ENCODE results near the gene ACE. TPM values are rescaled to one million over a fixed set of nuclear protein-coding genes. Genes with fewer than 3 reads are reported as not detected.

ACE gene
- polyA plus RNA-seq, 3 donors: 12.7 to 15.1 (median 12.7) TPM

DNA sequence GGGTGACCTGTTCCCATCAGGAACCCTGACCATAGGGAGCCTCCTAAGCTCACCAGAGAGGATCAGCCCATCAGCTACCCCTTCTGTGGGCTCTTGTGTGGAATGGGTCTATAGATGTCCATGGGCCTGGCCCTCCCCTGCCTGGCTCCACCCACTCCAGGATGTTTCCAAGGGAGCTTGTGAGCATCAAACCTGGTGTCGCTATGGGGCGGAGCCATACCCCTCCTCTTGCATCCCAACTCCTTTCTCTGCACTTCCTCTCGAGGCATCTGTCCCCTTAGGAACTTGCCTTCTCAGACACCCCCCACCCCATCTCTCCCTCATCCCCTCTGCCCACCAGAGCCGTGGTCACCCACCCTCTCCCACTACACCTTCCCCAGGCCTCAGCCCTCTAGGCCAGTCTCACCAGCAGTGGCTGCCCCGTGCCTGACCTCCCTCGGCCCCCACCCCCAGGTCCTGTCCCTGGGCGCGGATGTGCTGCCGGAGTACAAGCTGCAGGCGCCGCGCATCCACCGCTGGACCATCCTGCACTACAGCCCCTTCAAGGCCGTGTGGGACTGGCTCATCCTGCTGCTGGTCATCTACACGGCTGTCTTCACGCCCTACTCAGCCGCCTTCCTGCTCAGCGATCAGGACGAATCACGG is 56.7 kb downstream of the ACE start:
- DNase-seq (ENCODE audit: low read depth in 3 of 3, low spot score in 2 of 3): no peak

GRCh38 chr17:63534078-63534570 is 57.3 kb downstream of the ACE start:
- DNase-seq (ENCODE audit: low read depth in 3 of 3, low spot score in 2 of 3): no peak

DNA sequence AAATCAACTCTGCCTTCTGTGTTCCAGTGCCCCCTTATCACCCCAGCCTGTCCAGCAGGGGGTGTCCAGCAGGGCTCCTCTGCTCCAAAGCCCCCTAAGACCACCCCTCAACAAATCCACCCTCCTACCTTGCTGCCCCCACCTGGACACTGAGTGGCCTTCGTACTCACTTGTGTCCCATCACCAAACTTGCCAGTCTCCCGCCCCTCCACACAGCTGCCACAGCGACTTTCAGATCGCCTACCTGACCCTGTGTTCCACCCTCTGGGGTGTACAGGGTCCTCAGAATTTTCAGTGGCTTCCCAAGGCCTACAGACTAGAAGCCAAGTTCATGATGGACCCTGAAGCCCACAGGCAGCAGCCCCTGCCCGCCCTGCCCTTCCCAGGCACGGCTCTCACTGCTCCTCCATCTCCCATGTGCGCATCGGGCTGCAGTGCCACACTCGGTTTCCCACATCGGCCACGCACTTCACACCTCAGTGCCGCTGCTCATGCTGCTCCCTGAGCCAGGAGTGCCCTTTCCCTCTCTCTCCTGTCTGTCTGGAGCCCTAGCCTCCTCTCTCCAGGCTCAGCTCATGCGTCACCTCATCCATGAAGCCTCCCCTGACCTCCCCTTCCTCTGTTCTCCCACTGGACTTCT is 58.1 kb downstream of the ACE start:
- no peak for DNase-seq (ENCODE audit: low read depth in 3 of 3, low spot score in 2 of 3)

- DNase-seq (ENCODE audit: low read depth in 3 of 3, low spot score in 2 of 3): no peak
Observed at GRCh38 chr17:63535640-63536039, 58.8 kb downstream of the ACE start.

- DNase-seq (ENCODE audit: low read depth in 3 of 3, low spot score in 2 of 3): no peak
Observed at GRCh38 chr17:63537001-63537400, 60.1 kb downstream of the ACE start.

GRCh38 chr17:63537991-63538692 is 61.3 kb downstream of the ACE start:
- DNase-seq (ENCODE audit: low read depth in 3 of 3, low spot score in 2 of 3): no peak

GRCh38 chr17:63538693-63539595 is 62.1 kb downstream of the ACE start:
- no peak for DNase-seq (ENCODE audit: low read depth in 3 of 3, low spot score in 2 of 3)

DNA sequence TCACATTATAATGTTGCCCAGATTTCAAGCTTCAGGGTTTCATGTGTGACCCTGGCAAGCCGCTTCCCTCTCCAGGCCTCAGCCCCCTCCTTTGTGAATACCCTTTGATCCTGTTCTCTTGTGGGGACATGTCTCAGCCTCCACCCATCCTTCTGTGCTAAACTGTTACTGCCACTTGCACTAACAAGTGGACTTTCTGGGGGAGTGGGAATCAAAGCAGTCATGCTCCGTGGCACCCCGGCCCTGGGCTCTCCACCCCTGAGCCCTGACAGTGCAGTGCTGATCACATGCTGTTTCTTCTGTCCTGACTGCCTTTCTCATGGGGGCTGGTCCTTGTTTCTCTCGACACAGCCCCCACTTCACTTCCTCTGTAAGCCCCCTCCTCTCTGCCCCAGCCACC is 63.7 kb downstream of the ACE start:
- DNase-seq (ENCODE audit: low read depth in 3 of 3, low spot score in 2 of 3): no peak

- no peak for DNase-seq (ENCODE audit: low read depth in 3 of 3, low spot score in 2 of 3)
Observed at GRCh38 chr17:63542218-63542545, 65.3 kb downstream of the ACE start.

GRCh38 chr17:63542942-63543821 is 66.3 kb downstream of the ACE start:
- DNase-seq (ENCODE audit: low read depth in 3 of 3, low spot score in 2 of 3): no peak

DNA sequence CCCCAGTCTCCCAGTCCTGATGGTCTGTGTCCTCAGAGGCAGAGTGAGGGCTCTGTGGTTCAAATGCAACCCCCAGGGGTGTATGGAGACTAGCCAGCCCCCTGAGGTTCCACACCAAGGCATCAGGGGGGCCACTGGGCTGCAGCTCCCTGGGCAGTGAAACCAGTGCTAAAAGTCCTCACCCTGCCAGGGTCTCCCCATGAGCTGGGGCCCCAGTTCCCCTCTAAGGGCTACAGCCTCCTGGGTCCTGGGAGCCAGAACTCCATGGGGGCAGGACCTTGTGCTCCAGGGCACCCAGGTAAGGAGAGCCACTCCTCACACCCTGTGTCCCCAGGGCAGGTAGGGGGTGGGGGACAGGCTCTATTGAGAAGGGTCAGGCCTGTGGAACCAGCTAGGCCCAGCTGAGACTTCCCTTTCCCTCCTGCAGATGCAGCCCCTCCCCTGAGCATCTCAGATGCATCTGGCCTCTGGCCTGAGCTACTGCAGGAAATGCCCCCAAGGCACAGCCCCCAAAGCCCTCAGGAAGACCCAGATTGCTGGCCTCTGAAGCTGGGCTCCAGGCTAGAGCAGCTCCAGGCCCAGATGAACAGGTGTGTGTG is 67.1 kb downstream of the ACE start:
- DNase-seq (ENCODE audit: low read depth in 3 of 3, low spot score in 2 of 3): no peak

GRCh38 chr17:63544467-63545301 is 67.8 kb downstream of the ACE start:
- DNase-seq (ENCODE audit: low read depth in 3 of 3, low spot score in 2 of 3): no peak

DNA sequence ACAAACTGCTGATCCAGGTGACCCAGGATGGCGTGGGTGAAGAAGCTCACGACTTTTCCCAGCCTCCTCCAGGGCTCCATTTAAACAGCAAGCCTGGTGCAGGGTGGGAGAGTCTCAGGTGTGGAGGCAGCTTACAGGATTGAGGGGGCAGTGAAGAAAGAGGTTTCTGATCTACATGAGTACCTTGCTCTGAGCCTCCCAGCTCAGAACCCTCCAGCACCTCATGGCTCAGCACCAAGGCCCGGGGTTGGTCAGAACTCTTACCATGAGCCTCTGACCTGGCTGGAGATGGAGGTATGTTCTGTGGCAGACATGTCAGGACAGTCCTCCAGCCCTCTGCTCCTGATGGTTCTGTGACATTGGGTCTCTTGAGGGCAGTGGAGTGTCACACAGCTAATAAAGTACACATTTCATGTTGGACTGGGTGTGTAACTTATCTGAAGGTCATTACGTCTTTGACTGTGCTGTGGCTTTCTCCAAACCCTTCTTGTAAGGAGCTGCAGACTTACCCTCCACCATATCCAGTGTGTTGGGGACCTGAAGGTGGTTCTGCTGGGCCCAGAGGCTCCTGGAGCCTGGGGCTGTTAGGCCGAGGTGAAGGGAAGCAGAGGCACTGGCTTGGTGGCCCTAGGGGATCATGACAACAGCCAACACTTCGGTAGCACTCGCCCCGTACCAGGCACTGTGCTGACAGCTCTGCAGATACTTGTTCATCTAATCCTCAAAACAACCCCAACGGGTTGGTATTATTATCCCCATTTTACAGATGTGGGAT is 69.6 kb downstream of the ACE start:
- no peak for DNase-seq (ENCODE audit: low read depth in 3 of 3, low spot score in 2 of 3)

DNA sequence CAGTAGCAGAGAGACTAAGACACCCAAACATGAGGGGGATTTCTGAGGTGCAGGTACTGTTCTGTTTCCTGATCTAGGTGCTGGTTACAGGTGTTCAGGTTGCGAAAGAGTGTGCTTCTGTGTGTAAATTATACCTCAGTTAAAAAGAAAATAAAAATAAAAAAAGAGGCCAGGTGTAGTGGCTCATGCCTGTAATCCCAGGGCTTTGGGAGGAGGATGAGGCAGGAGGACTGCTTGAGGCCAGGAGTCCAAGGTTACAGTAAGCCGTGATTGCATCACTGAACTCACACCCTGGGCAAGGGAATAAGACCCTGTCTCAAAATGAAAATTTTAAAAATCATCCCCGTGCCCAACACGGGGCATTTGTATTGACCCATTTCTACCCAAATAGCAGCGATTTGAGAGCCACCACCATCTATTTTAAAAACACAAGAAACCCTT is 70.2 kb downstream of the ACE start:
- DNase-seq (ENCODE audit: low read depth in 3 of 3, low spot score in 2 of 3): no peak
